ENCODE measurements around the gene CTDP1.

- TF ChIP-seq CTCF (IDR thresholded peaks at IDR 0.05) (no peak), POLR2A (IDR thresholded peaks at IDR 0.05) (no peak)
Measured at GRCh38 chr18:79756143-79756500, 76.5 kb downstream of the CTDP1 start.

Data from body of pancreas (tissue), 4 donors.